Mammary epithelial cell (primary cell): ENCODE results near the gene SLC35F6.

ENCODE experiments used
- EZH2 ChIP-seq: IDR thresholded peaks from 2 replicates; pipeline ENCODE4 v1.6.1; 2012; ENCODE audit warnings: low read length, inconsistent platforms, borderline replicate concordance
- TF ChIP-seq, protein P1 (sequence below), 2 donors: IDR thresholded peaks in 1 of 2; conservative IDR thresholded peaks in 1 of 2; 2 replicates each; pipeline ENCODE4 v1.5.1; 2011 to 2012; ENCODE audit warnings: inconsistent platforms in 2 of 2, low read length in 2 of 2, mild to moderate bottlenecking in 2 of 2, control low read depth in 1 of 2, low read depth in 1 of 2; ENCODE audit not compliant: insufficient read depth in 1 of 2; ENCODE audit errors: extremely low read depth in 1 of 2

DNA sequence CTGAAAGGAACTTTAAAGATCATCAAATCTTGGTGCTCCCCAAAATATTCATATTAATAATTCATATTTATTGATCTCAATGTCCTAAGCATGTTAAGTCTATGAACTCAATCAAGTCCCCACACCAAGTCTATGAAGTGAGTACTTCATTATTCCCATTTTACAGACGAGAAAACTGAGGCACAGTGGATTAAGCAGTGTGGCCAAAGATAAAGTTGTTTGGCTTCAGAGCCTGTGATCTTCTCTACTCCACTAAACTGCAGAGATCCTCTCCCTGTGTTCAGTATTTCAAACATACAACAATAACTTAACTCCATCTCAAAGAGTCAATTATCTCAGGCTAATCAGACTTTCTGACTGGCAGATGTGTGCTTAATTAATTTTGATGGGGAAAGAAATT lies 41.8 kb upstream of the SLC35F6 start:
- TF ChIP-seq, protein P1, sequence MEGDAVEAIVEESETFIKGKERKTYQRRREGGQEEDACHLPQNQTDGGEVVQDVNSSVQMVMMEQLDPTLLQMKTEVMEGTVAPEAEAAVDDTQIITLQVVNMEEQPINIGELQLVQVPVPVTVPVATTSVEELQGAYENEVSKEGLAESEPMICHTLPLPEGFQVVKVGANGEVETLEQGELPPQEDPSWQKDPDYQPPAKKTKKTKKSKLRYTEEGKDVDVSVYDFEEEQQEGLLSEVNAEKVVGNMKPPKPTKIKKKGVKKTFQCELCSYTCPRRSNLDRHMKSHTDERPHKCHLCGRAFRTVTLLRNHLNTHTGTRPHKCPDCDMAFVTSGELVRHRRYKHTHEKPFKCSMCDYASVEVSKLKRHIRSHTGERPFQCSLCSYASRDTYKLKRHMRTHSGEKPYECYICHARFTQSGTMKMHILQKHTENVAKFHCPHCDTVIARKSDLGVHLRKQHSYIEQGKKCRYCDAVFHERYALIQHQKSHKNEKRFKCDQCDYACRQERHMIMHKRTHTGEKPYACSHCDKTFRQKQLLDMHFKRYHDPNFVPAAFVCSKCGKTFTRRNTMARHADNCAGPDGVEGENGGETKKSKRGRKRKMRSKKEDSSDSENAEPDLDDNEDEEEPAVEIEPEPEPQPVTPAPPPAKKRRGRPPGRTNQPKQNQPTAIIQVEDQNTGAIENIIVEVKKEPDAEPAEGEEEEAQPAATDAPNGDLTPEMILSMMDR (conservative IDR thresholded peaks at IDR 0.05 in 1 of 2, IDR thresholded peaks at IDR 0.05 in 1 of 2; ENCODE audit: extremely low read depth in 1 of 2, insufficient read depth in 1 of 2, low read depth in 1 of 2, low read length in 2 of 2), result no peak
- TF ChIP-seq EZH2, result no peak
